GM10248 (cell line): ENCODE measurements around the gene ARHGAP22.

Source experiments
- CTCF ChIA-PET: fragments of 300-600 bp; sonication (Branson Sonifier 250); formaldehyde crosslinking; extraction: SDS; loops from one replicate; lab custom pipeline; 2021; ENCODE audit warnings: antibody characterized with exemption; lab: Yijun Ruan, JAX
- POLR2A ChIA-PET: fragments of 350-650 bp; sonication (Branson Sonifier 250); formaldehyde crosslinking; extraction: SDS; loops from one replicate; lab custom pipeline; 2020; ENCODE audit warnings: antibody characterized with exemption; lab: Yijun Ruan, JAX
- DNase-seq: peaks from one replicate; pipeline ENCODE4 v3.0.0; 2012; ENCODE audit errors: extremely low spot score
- TF ChIP-seq, protein P1 (sequence below): IDR thresholded peaks from 2 replicates; pipeline ENCODE4 v1.5.1; 2012; ENCODE audit warnings: mild to moderate bottlenecking, low read depth; ENCODE audit errors: extremely low read depth, missing control alignments, control extremely low read depth

ARHGAP22 gene, protein sequence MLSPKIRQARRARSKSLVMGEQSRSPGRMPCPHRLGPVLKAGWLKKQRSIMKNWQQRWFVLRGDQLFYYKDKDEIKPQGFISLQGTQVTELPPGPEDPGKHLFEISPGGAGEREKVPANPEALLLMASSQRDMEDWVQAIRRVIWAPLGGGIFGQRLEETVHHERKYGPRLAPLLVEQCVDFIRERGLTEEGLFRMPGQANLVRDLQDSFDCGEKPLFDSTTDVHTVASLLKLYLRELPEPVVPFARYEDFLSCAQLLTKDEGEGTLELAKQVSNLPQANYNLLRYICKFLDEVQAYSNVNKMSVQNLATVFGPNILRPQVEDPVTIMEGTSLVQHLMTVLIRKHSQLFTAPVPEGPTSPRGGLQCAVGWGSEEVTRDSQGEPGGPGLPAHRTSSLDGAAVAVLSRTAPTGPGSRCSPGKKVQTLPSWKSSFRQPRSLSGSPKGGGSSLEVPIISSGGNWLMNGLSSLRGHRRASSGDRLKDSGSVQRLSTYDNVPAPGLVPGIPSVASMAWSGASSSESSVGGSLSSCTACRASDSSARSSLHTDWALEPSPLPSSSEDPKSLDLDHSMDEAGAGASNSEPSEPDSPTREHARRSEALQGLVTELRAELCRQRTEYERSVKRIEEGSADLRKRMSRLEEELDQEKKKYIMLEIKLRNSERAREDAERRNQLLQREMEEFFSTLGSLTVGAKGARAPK

DNA sequence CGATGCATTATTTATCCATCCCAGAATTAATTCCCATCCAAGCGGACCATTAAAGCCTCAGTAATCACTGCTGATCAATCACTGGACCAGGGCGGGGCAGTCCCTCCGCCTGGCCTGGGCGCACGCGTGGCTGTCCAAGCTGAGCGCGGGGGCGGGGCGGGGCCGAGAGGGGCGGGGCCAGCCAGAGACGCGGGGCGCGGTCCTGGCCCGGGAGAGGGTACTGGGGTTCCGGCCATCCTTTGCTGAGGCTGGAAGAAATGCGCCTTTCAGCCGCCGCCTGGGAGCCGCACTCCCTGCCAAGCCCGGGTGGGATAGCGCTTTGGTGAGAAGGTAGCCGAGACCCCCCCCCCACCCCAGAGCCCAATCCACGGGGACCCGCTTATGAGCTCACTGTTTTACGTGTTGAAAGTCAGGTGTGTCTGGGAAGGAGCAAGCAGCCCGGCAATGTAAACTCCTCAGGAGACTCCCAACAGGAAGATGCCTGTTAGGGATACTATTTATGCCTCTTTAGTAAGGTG, at the start of gene ARHGAP22:
TSS of gene ARHGAP22 (minus strand) at position 83 of the 518 bp plus-strand sequence. CDS start 277 bp downstream, outside the sequence.
- ChIA-PET POLR2A (no interaction called here), CTCF (interaction anchor here (2.9 to 7.3 kb wide), 4 partner anchors 10 to 51 kb away, joined by 20 to 109 read pairs (median 44); no protein-coding TSS in a partner anchor)
- TF ChIP-seq, protein P1, sequence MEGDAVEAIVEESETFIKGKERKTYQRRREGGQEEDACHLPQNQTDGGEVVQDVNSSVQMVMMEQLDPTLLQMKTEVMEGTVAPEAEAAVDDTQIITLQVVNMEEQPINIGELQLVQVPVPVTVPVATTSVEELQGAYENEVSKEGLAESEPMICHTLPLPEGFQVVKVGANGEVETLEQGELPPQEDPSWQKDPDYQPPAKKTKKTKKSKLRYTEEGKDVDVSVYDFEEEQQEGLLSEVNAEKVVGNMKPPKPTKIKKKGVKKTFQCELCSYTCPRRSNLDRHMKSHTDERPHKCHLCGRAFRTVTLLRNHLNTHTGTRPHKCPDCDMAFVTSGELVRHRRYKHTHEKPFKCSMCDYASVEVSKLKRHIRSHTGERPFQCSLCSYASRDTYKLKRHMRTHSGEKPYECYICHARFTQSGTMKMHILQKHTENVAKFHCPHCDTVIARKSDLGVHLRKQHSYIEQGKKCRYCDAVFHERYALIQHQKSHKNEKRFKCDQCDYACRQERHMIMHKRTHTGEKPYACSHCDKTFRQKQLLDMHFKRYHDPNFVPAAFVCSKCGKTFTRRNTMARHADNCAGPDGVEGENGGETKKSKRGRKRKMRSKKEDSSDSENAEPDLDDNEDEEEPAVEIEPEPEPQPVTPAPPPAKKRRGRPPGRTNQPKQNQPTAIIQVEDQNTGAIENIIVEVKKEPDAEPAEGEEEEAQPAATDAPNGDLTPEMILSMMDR, result no peak
- DNase-seq, result peak; percentile 71

- ChIA-PET CTCF (interaction anchor here (3.0 to 9.4 kb wide), 6 partner anchors 17 to 292 kb away, joined by 11 to 394 read pairs (median 100); partner anchors contain the start of gene ARHGAP22), POLR2A (no interaction called here)
- TF ChIP-seq, protein P1, result no peak
- no peak for DNase-seq
Observed at GRCh38 chr10:48653944-48654698, 49.2 kb upstream of the ARHGAP22 start.

DNA sequence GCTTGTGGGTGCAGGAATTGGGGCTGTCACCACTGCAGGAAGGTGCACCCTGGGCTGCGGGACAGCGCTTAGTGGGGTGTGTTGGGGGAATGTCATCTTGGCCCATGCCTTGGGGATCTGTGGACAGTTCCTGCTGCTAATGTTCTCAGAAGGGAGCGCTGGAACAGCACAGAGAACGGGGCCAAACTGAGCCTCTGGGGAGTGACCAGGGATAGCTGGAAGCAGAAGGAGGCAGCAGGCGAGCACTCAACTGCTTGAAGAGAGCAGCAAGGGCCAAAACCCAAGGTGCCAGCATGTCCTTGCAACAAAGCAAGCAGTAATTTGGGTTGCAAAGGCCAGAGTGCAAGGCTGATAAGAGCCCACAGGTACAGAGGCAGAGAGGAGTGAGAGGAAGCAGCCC, 48.5 kb upstream of the ARHGAP22 start:
- ChIA-PET CTCF (interaction anchor here (6.3 to 9.4 kb wide), 2 partner anchors 45 to 100 kb away, joined by 109 to 336 read pairs; partner anchors contain the start of gene ARHGAP22), POLR2A (no interaction called here)
- TF ChIP-seq, protein P1, result no peak
- DNase-seq, result no peak

GRCh38 chr10:48652344-48652743, 47.5 kb upstream of the ARHGAP22 start:
- TF ChIP-seq, protein P1, result no peak
- ChIA-PET CTCF (interaction anchor here (1.2 to 9.4 kb wide), 4 partner anchors 14 to 99 kb away, joined by 3 to 336 read pairs (median 3); no protein-coding TSS in a partner anchor), POLR2A (no interaction called here)
- no peak for DNase-seq

DNA sequence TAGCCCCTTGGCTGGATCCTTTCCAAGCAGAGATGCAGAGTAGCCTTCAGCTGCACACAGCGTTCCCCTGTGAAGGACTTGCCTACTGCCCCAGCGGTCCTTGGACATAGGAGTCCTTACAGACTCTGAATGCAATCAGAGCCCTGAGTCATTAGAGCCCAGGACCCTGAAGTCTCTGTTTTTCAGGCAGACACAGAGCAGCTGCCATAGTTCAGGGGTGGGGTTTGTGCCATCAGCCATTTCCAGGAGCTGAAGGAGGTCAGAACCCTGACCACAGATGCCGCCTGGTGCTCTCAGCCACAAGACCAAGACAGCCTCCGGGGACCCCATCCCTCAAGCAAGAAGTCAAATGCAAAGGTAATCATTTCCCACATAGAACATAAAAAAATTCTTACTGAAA, 47.0 kb upstream of the ARHGAP22 start:
- DNase-seq, result no peak
- TF ChIP-seq, protein P1, result no peak
- ChIA-PET POLR2A (no interaction called here), CTCF (interaction anchor here (1.2 to 9.4 kb wide), 4 partner anchors 13 to 99 kb away, joined by 3 to 336 read pairs (median 3); no protein-coding TSS in a partner anchor)
